ENCODE data around the gene MAPK12. TPM values are rescaled to one million over a fixed set of nuclear protein-coding genes. Genes with fewer than 3 reads are reported as not detected.

Gene MAPK12
- total RNA-seq, 1 donor from 2014 or later = 27.3 TPM

DNA sequence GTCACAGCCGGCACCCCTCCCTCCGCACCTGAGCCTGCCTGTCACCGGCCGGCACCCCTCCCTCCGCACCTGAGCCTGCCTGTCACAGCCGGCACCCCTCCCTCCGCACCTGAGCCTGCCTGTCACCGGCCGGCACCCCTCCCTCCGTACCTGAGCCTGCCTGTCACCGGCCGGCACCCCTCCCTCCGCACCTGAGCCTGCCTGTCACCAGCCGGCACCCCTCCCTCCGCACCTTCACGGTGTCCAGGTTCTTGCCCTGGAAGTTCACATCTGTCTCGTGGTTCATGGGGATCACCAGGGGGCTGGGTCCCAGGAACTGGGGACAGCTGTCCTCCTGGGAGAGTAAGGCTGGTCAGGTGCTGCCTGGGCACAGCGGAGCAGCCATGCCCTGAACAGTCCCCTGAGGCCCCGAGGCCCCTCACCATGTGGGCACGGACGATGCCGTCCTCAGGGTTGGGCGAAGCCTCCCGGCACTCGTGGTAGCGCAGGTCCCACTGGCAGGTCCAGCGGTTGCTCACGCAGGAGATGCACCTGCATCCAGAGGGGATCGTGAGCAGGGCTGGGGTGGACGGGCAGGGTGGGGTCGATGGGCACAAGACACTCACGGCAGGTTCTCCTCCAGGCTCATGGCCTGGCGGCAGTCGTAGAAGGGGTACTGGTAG lies 24.2 kb upstream of the MAPK12 start:
- H3K9me3 Mint-ChIP-seq (ENCODE audit: unreplicated experiment) = no peaks in the 10 kb centered on the region
- H3K4me1 Mint-ChIP-seq (ENCODE audit: unreplicated experiment) = peaks cover 3% of the 10 kb centered on the region
- peaks cover 11% of the 10 kb centered on the region for H3K36me3 Mint-ChIP-seq (ENCODE audit: unreplicated experiment)
- no peak for DNase-seq (ENCODE audit: extremely low spot score, unreplicated experiment)
- no peak overlapping the region for H3K27ac Mint-ChIP-seq (ENCODE audit: unreplicated experiment)
- TF ChIP-seq, protein P1, sequence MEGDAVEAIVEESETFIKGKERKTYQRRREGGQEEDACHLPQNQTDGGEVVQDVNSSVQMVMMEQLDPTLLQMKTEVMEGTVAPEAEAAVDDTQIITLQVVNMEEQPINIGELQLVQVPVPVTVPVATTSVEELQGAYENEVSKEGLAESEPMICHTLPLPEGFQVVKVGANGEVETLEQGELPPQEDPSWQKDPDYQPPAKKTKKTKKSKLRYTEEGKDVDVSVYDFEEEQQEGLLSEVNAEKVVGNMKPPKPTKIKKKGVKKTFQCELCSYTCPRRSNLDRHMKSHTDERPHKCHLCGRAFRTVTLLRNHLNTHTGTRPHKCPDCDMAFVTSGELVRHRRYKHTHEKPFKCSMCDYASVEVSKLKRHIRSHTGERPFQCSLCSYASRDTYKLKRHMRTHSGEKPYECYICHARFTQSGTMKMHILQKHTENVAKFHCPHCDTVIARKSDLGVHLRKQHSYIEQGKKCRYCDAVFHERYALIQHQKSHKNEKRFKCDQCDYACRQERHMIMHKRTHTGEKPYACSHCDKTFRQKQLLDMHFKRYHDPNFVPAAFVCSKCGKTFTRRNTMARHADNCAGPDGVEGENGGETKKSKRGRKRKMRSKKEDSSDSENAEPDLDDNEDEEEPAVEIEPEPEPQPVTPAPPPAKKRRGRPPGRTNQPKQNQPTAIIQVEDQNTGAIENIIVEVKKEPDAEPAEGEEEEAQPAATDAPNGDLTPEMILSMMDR (IDR thresholded peaks at IDR 0.05) = no peak
- H3K4me3 Mint-ChIP-seq (ENCODE audit: unreplicated experiment) = no peak overlapping the region
- no peaks in the 10 kb centered on the region for H3K27me3 Mint-ChIP-seq (ENCODE audit: unreplicated experiment)

DNA sequence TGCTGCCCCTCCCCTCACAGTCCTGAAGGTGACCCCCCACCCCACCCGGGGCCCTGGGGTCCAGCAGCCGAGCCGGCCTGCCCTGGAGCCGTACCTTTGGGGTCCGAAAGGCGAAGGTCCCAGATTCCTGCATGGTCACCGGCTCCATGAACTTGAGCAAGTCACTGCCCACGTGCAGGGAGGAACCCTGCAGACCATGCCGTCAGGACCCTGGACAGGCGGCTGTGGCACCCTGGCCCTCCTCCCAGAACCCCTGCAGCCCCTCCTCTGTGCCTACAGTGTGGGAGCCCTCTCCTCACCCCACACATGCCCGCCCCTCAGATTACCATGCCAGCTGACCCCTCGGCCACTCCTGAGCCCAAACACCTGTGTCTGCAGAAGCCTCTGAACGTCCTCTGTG lies 23.0 kb upstream of the MAPK12 start:
- H3K36me3 Mint-ChIP-seq (ENCODE audit: unreplicated experiment) = peaks cover 14% of the 10 kb centered on the region
- H3K27me3 Mint-ChIP-seq (ENCODE audit: unreplicated experiment) = no peaks in the 10 kb centered on the region
- DNase-seq (ENCODE audit: extremely low spot score, unreplicated experiment) = no peak
- peaks cover 3% of the 10 kb centered on the region for H3K4me1 Mint-ChIP-seq (ENCODE audit: unreplicated experiment)
- H3K9me3 Mint-ChIP-seq (ENCODE audit: unreplicated experiment) = no peaks in the 10 kb centered on the region
- H3K27ac Mint-ChIP-seq (ENCODE audit: unreplicated experiment) = no peak overlapping the region
- no peak overlapping the region for H3K4me3 Mint-ChIP-seq (ENCODE audit: unreplicated experiment)
- TF ChIP-seq, protein P1 (IDR thresholded peaks at IDR 0.05) = no peak

GRCh38 chr22:50283821-50284220 lies 22.3 kb upstream of the MAPK12 start:
- no peaks in the 10 kb centered on the region for H3K9me3 Mint-ChIP-seq (ENCODE audit: unreplicated experiment)
- H3K27me3 Mint-ChIP-seq (ENCODE audit: unreplicated experiment) = no peaks in the 10 kb centered on the region
- peaks cover 13% of the 10 kb centered on the region for H3K36me3 Mint-ChIP-seq (ENCODE audit: unreplicated experiment)
- H3K4me1 Mint-ChIP-seq (ENCODE audit: unreplicated experiment) = peaks cover 3% of the 10 kb centered on the region
- TF ChIP-seq, protein P1 (IDR thresholded peaks at IDR 0.05) = no peak
- no peak overlapping the region for H3K4me3 Mint-ChIP-seq (ENCODE audit: unreplicated experiment)
- no peak overlapping the region for H3K27ac Mint-ChIP-seq (ENCODE audit: unreplicated experiment)
- no peak for DNase-seq (ENCODE audit: extremely low spot score, unreplicated experiment)

- H3K4me1 Mint-ChIP-seq (ENCODE audit: unreplicated experiment) = peaks cover 3% of the 10 kb centered on the region
- TF ChIP-seq, protein P1 (IDR thresholded peaks at IDR 0.05) = no peak
- no peak for DNase-seq (ENCODE audit: extremely low spot score, unreplicated experiment)
- no peak overlapping the region for H3K4me3 Mint-ChIP-seq (ENCODE audit: unreplicated experiment)
- H3K27me3 Mint-ChIP-seq (ENCODE audit: unreplicated experiment) = no peaks in the 10 kb centered on the region
- H3K27ac Mint-ChIP-seq (ENCODE audit: unreplicated experiment) = no peak overlapping the region
- H3K36me3 Mint-ChIP-seq (ENCODE audit: unreplicated experiment) = peaks cover 9% of the 10 kb centered on the region
- no peaks in the 10 kb centered on the region for H3K9me3 Mint-ChIP-seq (ENCODE audit: unreplicated experiment)
Observed at GRCh38 chr22:50282361-50283155, 21.1 kb upstream of the MAPK12 start.

DNA sequence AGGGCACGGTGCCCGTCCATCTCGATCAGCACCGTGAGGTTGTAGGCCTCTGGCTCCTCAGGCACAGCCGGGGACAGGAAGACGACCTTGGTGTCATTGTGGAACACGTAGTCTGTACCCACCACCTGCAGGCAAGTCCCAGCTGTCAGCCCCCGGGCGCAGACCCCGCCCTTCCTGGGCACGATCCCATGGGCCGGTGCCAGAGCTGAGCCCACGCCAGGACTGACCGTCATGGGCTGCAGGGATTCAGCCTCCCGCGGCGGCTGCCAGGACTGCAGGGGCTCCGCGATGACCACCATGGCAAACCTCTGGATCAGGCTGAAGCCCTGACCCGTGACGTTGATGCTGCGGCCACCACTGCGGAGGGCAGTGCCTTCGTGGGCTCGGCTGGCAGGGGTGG lies 20.5 kb upstream of the MAPK12 start:
- TF ChIP-seq, protein P1 (IDR thresholded peaks at IDR 0.05) = no peak
- H3K36me3 Mint-ChIP-seq (ENCODE audit: unreplicated experiment) = peaks cover 15% of the 10 kb centered on the region

More for the DNA sequence above, 20.5 kb upstream of the MAPK12 start:
- H3K4me1 Mint-ChIP-seq (ENCODE audit: unreplicated experiment) = peaks cover 3% of the 10 kb centered on the region
- H3K4me3 Mint-ChIP-seq (ENCODE audit: unreplicated experiment) = no peak overlapping the region
- H3K9me3 Mint-ChIP-seq (ENCODE audit: unreplicated experiment) = no peaks in the 10 kb centered on the region
- no peak overlapping the region for H3K27ac Mint-ChIP-seq (ENCODE audit: unreplicated experiment)
- no peak for DNase-seq (ENCODE audit: extremely low spot score, unreplicated experiment)
- H3K27me3 Mint-ChIP-seq (ENCODE audit: unreplicated experiment) = no peaks in the 10 kb centered on the region
